Measurements from ENCODE around the gene PNPO.
"Not testable (repeated sequence)": the region's sequence is repeated elsewhere in the genome, so short reads cannot be mapped to it uniquely, and the experiment has no call there.

PNPO gene

GRCh38 chr17:47929218-47930000, 12.0 kb upstream of the PNPO start:
- no peaks in the 10 kb centered on the region for H3K27me3 ChIP-seq (replicated peaks; ENCODE audit: control insufficient read depth, insufficient read depth, low read length)
- no peak overlapping the region for H3K4me3 ChIP-seq (replicated peaks; ENCODE audit: low read depth, low read length)
- peaks cover 18% of the 10 kb centered on the region for H3K36me3 ChIP-seq (ENCODE audit: control insufficient read depth, insufficient read depth, low read length)
- TF ChIP-seq CTCF (IDR thresholded peaks at IDR 0.05; ENCODE audit: insufficient read depth, low read length, poor library complexity, severe bottlenecking), result no peak
- no peak for DNase-seq (ENCODE audit: extremely low read depth, insufficient read length)

DNA sequence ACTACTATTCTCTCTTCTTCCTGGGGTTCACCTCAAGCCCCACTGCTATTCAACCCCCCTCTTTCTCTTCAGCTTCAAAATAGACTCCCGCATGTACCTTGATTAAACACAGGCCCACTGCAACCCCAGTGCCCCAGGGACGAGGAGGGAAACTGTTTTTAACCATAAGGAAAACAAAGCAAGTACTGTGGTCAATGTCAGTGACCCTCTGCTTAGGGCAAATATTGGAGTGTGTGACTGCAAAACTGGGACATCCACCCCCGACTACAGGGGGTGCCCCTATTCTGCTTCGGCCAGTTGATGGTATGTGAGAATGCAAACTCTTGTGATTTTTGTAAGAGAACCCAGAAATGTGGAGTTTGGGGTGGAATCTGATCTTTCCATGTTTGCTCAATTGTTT, 9.5 kb upstream of the PNPO start:
- Histone ChIP-seq H3K4me3 (replicated peaks; ENCODE audit: low read depth, low read length) (no peak overlapping the region), H3K36me3 (ENCODE audit: control insufficient read depth, insufficient read depth, low read length) (peaks cover 12% of the 10 kb centered on the region), H3K27me3 (replicated peaks; ENCODE audit: control insufficient read depth, insufficient read depth, low read length) (no peaks in the 10 kb centered on the region)
- no peak for DNase-seq (ENCODE audit: extremely low read depth, insufficient read length)
- TF ChIP-seq CTCF (IDR thresholded peaks at IDR 0.05; ENCODE audit: insufficient read depth, low read length, poor library complexity, severe bottlenecking), result no peak

DNA sequence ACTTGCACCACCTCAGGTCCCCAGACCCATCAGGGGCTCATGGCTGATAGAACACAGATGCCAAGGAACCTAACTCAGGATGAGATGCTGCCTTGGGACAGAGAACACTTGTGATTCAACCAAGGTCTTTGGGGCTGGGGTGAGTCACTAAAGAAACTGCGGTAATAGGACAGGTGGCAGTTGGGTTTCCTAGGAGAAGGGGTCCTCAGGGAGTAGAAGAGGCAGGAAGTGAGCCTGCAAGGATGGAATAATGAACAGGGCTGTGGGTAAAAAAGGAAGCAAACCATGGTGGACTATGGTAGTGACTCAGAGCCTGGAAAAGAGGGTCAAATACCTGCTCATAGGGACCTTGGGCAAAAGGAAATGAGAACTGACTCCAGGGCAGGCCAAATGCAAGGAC, 6.5 kb upstream of the PNPO start:
- Histone ChIP-seq H3K36me3 (ENCODE audit: control insufficient read depth, insufficient read depth, low read length) (peaks cover 2% of the 10 kb centered on the region), H3K4me3 (replicated peaks; ENCODE audit: low read depth, low read length) (no peak overlapping the region), H3K27me3 (replicated peaks; ENCODE audit: control insufficient read depth, insufficient read depth, low read length) (no peaks in the 10 kb centered on the region)
- DNase-seq (ENCODE audit: extremely low read depth, insufficient read length), result no peak
- TF ChIP-seq CTCF (IDR thresholded peaks at IDR 0.05; ENCODE audit: insufficient read depth, low read length, poor library complexity, severe bottlenecking), result no peak

- not testable (repeated sequence) for H3K36me3 ChIP-seq (ENCODE audit: control insufficient read depth, insufficient read depth, low read length); DNase-seq (ENCODE audit: extremely low read depth, insufficient read length); H3K27me3 ChIP-seq (replicated peaks; ENCODE audit: control insufficient read depth, insufficient read depth, low read length); H3K4me3 ChIP-seq (replicated peaks; ENCODE audit: low read depth, low read length)
Measured at GRCh38 chr17:47935468-47935867, 5.9 kb upstream of the PNPO start.

- Histone ChIP-seq H3K4me3 (replicated peaks; ENCODE audit: low read depth, low read length) (no peak overlapping the region), H3K36me3 (ENCODE audit: control insufficient read depth, insufficient read depth, low read length) (no peaks in the 10 kb centered on the region), H3K27me3 (replicated peaks; ENCODE audit: control insufficient read depth, insufficient read depth, low read length) (no peaks in the 10 kb centered on the region)
- DNase-seq (ENCODE audit: extremely low read depth, insufficient read length), result no peak
- no peak for TF ChIP-seq CTCF (IDR thresholded peaks at IDR 0.05; ENCODE audit: insufficient read depth, low read length, poor library complexity, severe bottlenecking)
Measured at GRCh38 chr17:47935961-47936360, 5.4 kb upstream of the PNPO start.

DNA sequence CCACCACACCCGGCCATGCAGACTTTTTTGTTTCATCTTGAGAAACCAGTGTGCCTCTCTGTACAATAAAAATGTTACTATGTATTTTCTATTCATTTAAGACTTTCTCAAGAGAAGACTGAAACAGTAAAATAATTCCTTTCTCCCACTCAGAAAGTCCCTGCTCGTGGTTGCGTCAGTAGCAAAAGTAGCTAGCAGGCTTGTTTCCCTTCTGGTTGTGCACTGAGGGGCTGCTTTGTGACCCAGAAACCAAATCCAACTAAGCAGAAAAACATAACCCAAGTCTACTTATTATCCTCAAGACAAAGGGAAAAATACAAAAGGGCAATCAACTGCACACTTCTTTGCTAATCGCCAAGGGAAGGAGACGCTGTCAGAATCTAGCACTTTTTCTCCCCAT, 3.4 kb upstream of the PNPO start:
- no peaks in the 10 kb centered on the region for H3K36me3 ChIP-seq (ENCODE audit: control insufficient read depth, insufficient read depth, low read length)
- H3K27me3 ChIP-seq (replicated peaks; ENCODE audit: control insufficient read depth, insufficient read depth, low read length), result no peaks in the 10 kb centered on the region
- DNase-seq (ENCODE audit: extremely low read depth, insufficient read length), result no peak
- TF ChIP-seq CTCF (IDR thresholded peaks at IDR 0.05; ENCODE audit: insufficient read depth, low read length, poor library complexity, severe bottlenecking), result no peak
- H3K4me3 ChIP-seq (replicated peaks; ENCODE audit: low read depth, low read length), result no peak overlapping the region

Measured in GM06990 (cell line).